Keratinocyte (primary cell): ENCODE results near the gene CD209.

ENCODE experiments used
- EZH2 ChIP-seq: IDR thresholded peaks from one replicate; pipeline ENCODE4 v1.6.1; 2012; ENCODE audit warnings: inconsistent platforms, mild to moderate bottlenecking, low read length, moderate library complexity
- TF ChIP-seq, protein P1 (sequence below), 3 experiments: IDR thresholded peaks in 1 of 3; conservative IDR thresholded peaks in 1 of 3; optimal IDR thresholded peaks in 1 of 3; 2 replicates in 2 of 3; 3 replicates in 1 of 3; pipeline versions ENCODE3 to v1.5.1; 2011; ENCODE audit warnings: low read length in 3 of 3, mild to moderate bottlenecking in 3 of 3, moderate library complexity in 2 of 3, control low read depth in 1 of 3, inconsistent platforms in 1 of 3; ENCODE audit not compliant: insufficient read depth in 2 of 3; ENCODE audit errors: extremely low read depth in 1 of 3

DNA sequence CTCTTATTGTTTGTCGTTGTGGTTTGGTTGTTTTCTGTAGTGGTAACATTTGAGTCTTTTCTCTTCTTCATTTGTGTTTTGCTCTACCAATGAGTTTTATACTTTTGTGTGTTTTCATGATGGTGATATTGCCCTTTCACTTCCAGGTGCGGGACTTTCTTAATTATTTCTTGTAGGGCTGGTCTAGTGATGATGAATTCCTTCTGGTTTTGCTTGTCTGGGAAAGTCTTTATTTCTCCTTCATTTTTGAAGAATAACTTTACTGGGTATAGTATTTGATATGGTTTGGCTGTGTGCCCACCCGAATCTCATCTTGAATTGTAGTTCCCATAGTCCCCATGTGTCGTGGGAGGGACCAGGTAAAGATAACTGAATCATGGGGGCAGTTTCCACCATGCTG, 8.9 kb upstream of the CD209 start:
- TF ChIP-seq, protein P1, sequence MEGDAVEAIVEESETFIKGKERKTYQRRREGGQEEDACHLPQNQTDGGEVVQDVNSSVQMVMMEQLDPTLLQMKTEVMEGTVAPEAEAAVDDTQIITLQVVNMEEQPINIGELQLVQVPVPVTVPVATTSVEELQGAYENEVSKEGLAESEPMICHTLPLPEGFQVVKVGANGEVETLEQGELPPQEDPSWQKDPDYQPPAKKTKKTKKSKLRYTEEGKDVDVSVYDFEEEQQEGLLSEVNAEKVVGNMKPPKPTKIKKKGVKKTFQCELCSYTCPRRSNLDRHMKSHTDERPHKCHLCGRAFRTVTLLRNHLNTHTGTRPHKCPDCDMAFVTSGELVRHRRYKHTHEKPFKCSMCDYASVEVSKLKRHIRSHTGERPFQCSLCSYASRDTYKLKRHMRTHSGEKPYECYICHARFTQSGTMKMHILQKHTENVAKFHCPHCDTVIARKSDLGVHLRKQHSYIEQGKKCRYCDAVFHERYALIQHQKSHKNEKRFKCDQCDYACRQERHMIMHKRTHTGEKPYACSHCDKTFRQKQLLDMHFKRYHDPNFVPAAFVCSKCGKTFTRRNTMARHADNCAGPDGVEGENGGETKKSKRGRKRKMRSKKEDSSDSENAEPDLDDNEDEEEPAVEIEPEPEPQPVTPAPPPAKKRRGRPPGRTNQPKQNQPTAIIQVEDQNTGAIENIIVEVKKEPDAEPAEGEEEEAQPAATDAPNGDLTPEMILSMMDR (optimal IDR thresholded peaks at IDR 0.05 in 1 of 3, IDR thresholded peaks at IDR 0.05 in 1 of 3, conservative IDR thresholded peaks at IDR 0.05 in 1 of 3; ENCODE audit: extremely low read depth in 1 of 3, insufficient read depth in 2 of 3, low read length in 3 of 3) = no peak
- no peak for TF ChIP-seq EZH2
